Ishikawa (cell line): Measurements from ENCODE around the gene ZBTB20.

Experiments used
- CEBPB ChIP-seq: IDR thresholded peaks from 2 replicates; pipeline ENCODE4 v1.6.1; 2012
- CREB1 ChIP-seq: IDR thresholded peaks from 2 replicates; pipeline ENCODE4 v1.6.1; 2012; ENCODE audit warnings: low read depth
- EGR1 ChIP-seq: IDR thresholded peaks from 2 replicates; pipeline ENCODE4 v1.6.1; 2012
- EP300 ChIP-seq: IDR thresholded peaks from 2 replicates; pipeline ENCODE4 v1.6.1; 2012; ENCODE audit warnings: borderline replicate concordance
- FOXM1 ChIP-seq: IDR thresholded peaks from 2 replicates; pipeline ENCODE4 v1.6.1; 2012; ENCODE audit warnings: low read depth, borderline replicate concordance
- MAX ChIP-seq: IDR thresholded peaks from 2 replicates; pipeline ENCODE4 v1.6.1; 2012
- NFIC ChIP-seq: IDR thresholded peaks from 2 replicates; pipeline ENCODE4 v1.6.1; 2012
- RAD21 ChIP-seq: IDR thresholded peaks from 2 replicates; pipeline ENCODE4 v1.6.1; 2012; ENCODE audit warnings: low read depth
- REST ChIP-seq: IDR thresholded peaks from 2 replicates; pipeline ENCODE4 v1.6.1; 2012; ENCODE audit warnings: low read depth, mild to moderate bottlenecking
- TAF1 ChIP-seq: IDR thresholded peaks from 2 replicates; pipeline ENCODE4 v1.6.1; 2012; ENCODE audit warnings: low read depth, mild to moderate bottlenecking
- TCF12 ChIP-seq: IDR thresholded peaks from 2 replicates; pipeline ENCODE4 v1.6.1; 2012; ENCODE audit warnings: low read depth
- TEAD4 ChIP-seq: IDR thresholded peaks from 2 replicates; pipeline ENCODE4 v1.6.1; 2012
- USF1 ChIP-seq: IDR thresholded peaks from 2 replicates; pipeline ENCODE4 v1.6.1; 2012
- YY1 ChIP-seq: IDR thresholded peaks from 2 replicates; pipeline ENCODE4 v1.6.1; 2012; ENCODE audit warnings: low read depth
- ZBTB7A ChIP-seq: IDR thresholded peaks from 2 replicates; pipeline ENCODE4 v1.6.1; 2012; ENCODE audit warnings: low read depth

Gene ZBTB20

GRCh38 chr3:114527036-114527644 lies 619.9 kb downstream of the ZBTB20 start:
- TF ChIP-seq RAD21 (peak; percentile 17; the same call in 1 of the 2 replicates), CREB1 (no peak), TCF12 (no peak), REST (no peak), MAX (no peak)

- TF ChIP-seq FOXM1 (no peak), TEAD4 (no peak), EGR1 (no peak), TCF12 (no peak), RAD21 (no peak)
These were observed 621.8 kb downstream of the ZBTB20 start for GRCh38 chr3:114525278-114525677.

- TF ChIP-seq TCF12 (no peak), EP300 (no peak), MAX (no peak)
These were observed 627.7 kb downstream of the ZBTB20 start for GRCh38 chr3:114519415-114519814.

GRCh38 chr3:114518206-114518808 lies 628.8 kb downstream of the ZBTB20 start:
- no peak for TF ChIP-seq TEAD4
- TF ChIP-seq MAX: no peak
- TF ChIP-seq RAD21: no peak
- no peak for TF ChIP-seq CREB1
- no peak for TF ChIP-seq CEBPB
- TF ChIP-seq TAF1: no peak
- TF ChIP-seq EGR1: no peak
- TF ChIP-seq FOXM1: no peak

- TF ChIP-seq TCF12 (no peak), YY1 (no peak), TEAD4 (no peak), USF1 (no peak), CEBPB (no peak), MAX (no peak), RAD21 (no peak)
These were observed 636.9 kb downstream of the ZBTB20 start for GRCh38 chr3:114510201-114510600.

- no peak for TF ChIP-seq TEAD4
- no peak for TF ChIP-seq MAX
- no peak for TF ChIP-seq EP300
- no peak for TF ChIP-seq USF1
- no peak for TF ChIP-seq ZBTB7A
- no peak for TF ChIP-seq TAF1
- no peak for TF ChIP-seq REST
- no peak for TF ChIP-seq TCF12
- no peak for TF ChIP-seq RAD21
- no peak for TF ChIP-seq YY1
- TF ChIP-seq CREB1: no peak
- TF ChIP-seq EGR1: no peak
- TF ChIP-seq FOXM1: no peak
- no peak for TF ChIP-seq NFIC
- no peak for TF ChIP-seq CEBPB
These were observed 637.3 kb downstream of the ZBTB20 start for GRCh38 chr3:114509756-114510155.
